OCI-LY7 (cell line): ENCODE measurements around the gene GSTM1. TPM values are rescaled to one million over a fixed set of nuclear protein-coding genes. Genes with fewer than 3 reads are reported as not detected.

Experiments
- BruUV-seq: library from RNA; stranded (reverse); fragments of 400-500 nt; replicated peaks from 2 replicates; lab custom pipeline; 2021; lab: Mats Ljungman, UMichigan
- CTCF ChIA-PET: fragments of 300-600 bp; sonication (Branson Sonifier 250); formaldehyde crosslinking; loops from one replicate; lab custom pipeline; 2022; ENCODE audit warnings: antibody characterized with exemption; ENCODE audit not compliant: unreplicated experiment; lab: Charles Lee
- POLR2A ChIA-PET: fragments of 300-600 bp; sonication (Branson Sonifier 250); formaldehyde crosslinking; loops from one replicate; lab custom pipeline; 2022; ENCODE audit warnings: antibody characterized with exemption; lab: Charles Lee
- DNase-seq: peaks from one replicate; pipeline ENCODE4 v3.0.0-alpha.2; 2015; ENCODE audit warnings: low spot score
- H2AFZ ChIP-seq: fragments of 200-600 bp; sonication (generic), shearing (Covaris generic); 2 replicates; pipeline ENCODE4 v1.6.1; 2014; ENCODE audit warnings: mild to moderate bottlenecking, antibody characterized with exemption, low read length, moderate library complexity
- H3K27ac ChIP-seq: fragments of 200-600 bp; sonication (generic); 2 replicates; pipeline ENCODE4 v1.5.1; 2014; ENCODE audit warnings: mixed run types, low read depth, mild to moderate bottlenecking, moderate library complexity, low read length, inconsistent platforms; ENCODE audit not compliant: poor library complexity, severe bottlenecking
- H3K36me3 ChIP-seq: fragments of 200-600 bp; sonication (generic); 2 replicates; pipeline ENCODE4 v1.6.1; 2014; ENCODE audit warnings: mild to moderate bottlenecking, antibody characterized with exemption, low read length, moderate library complexity, mixed read lengths; ENCODE audit not compliant: insufficient read depth
- H3K4me1 ChIP-seq: fragments of 200-600 bp; sonication (generic); 2 replicates; pipeline ENCODE4 v1.5.1; 2014; ENCODE audit warnings: mild to moderate bottlenecking, low read length; ENCODE audit not compliant: insufficient read depth, poor library complexity, severe bottlenecking
- H3K4me2 ChIP-seq: fragments of 200-600 bp; sonication (generic); 2 replicates; pipeline ENCODE4 v1.6.1; 2014; ENCODE audit warnings: mild to moderate bottlenecking, low read length
- H3K4me3 ChIP-seq: fragments of 200-600 bp; sonication (generic); 2 replicates; pipeline ENCODE4 v1.5.1; 2014; ENCODE audit warnings: mild to moderate bottlenecking, low read depth, low read length; ENCODE audit not compliant: poor library complexity, severe bottlenecking
- H3K79me2 ChIP-seq: fragments of 200-600 bp; sonication (generic); 2 replicates; pipeline ENCODE4 v1.6.1; 2016; ENCODE audit warnings: low read depth, mild to moderate bottlenecking, low read length, moderate library complexity, mixed read lengths; ENCODE audit not compliant: insufficient read depth
- H3K9me2 ChIP-seq: fragments of 200-600 bp; sonication (generic); 2 replicates; pipeline ENCODE4 v1.6.1; 2016; ENCODE audit warnings: mild to moderate bottlenecking, low read length, mixed read lengths; ENCODE audit not compliant: insufficient read depth
- H3K9me3 ChIP-seq: fragments of 200-600 bp; sonication (generic); 2 replicates; pipeline ENCODE4 v1.6.1; 2014; ENCODE audit warnings: mild to moderate bottlenecking, mixed run types, low read length, mixed read lengths
- H4K20me1 ChIP-seq: fragments of 200-600 bp; sonication (generic); 2 replicates; pipeline ENCODE4 v1.6.1; 2014; ENCODE audit warnings: mild to moderate bottlenecking, antibody characterized with exemption, low read length, moderate library complexity, mixed read lengths; ENCODE audit not compliant: insufficient read depth
- CTCF ChIP-seq: fragments of 200-600 bp; sonication (generic); conservative IDR thresholded peaks from 2 replicates; pipeline ENCODE4 v1.5.1; 2014; ENCODE audit warnings: mild to moderate bottlenecking, antibody characterized with exemption, low read length, moderate library complexity, mixed read lengths
- EZH2phosphoT487 ChIP-seq: fragments of 200-600 bp; sonication (generic); IDR thresholded peaks from 2 replicates; pipeline ENCODE4 v1.6.1; 2018; ENCODE audit warnings: low read depth, borderline replicate concordance, mild to moderate bottlenecking, mixed run types, antibody characterized with exemption, low read length, moderate library complexity, mixed read lengths
- intact Hi-C: fragments of 100-400 bp; cut with micrococcal nuclease; formaldehyde crosslinking; loops from one replicate; pipeline ENCODE4 v1.10.0; 2022; ENCODE audit not compliant: unreplicated experiment
- total RNA-seq, 2 experiments: library from RNA; depleted of rRNA in 1 of 2; stranded (reverse); fragments of >200 nt in 1 of 2; shearing (Covaris generic) in 1 of 2; gene quantifications; 2 replicates each; pipeline ENCODE4 v1.2.3, GENCODE V29; 2014 to 2022

Gene GSTM1
- total RNA-seq, 2 experiments from 2014 or later: not detected

GRCh38 chr1:109653306-109653705 is 34.3 kb upstream of the GSTM1 start:
- H3K79me2 ChIP-seq: no peaks in the 10 kb centered on the region
- no peak overlapping the region for H3K4me3 ChIP-seq
- H4K20me1 ChIP-seq: no peaks in the 10 kb centered on the region
- H3K27ac ChIP-seq: no peak overlapping the region
- no peak for TF ChIP-seq CTCF
- TF ChIP-seq EZH2phosphoT487: no peak
- no peak for DNase-seq
- ChIA-PET CTCF (no interaction called here), POLR2A (interaction anchor here (2.1 kb wide), 1 partner anchor 14 kb away, joined by 8 read pairs; no protein-coding TSS in a partner anchor)
- no peaks in the 10 kb centered on the region for H3K9me2 ChIP-seq
- no peaks in the 10 kb centered on the region for H3K36me3 ChIP-seq
- H3K4me2 ChIP-seq: no peak overlapping the region
- no TSS peak for BruUV-seq
- H2AFZ ChIP-seq: no peak overlapping the region
- peaks cover 5% of the 10 kb centered on the region for H3K4me1 ChIP-seq
- H3K9me3 ChIP-seq: no peaks in the 10 kb centered on the region
- intact Hi-C loops: no loop called here

GRCh38 chr1:109654519-109654918 is 33.1 kb upstream of the GSTM1 start:
- DNase-seq: no peak
- Histone ChIP-seq H3K4me3 (no peak overlapping the region), H3K4me1 (peaks cover 5% of the 10 kb centered on the region), H3K79me2 (no peaks in the 10 kb centered on the region), H3K36me3 (no peaks in the 10 kb centered on the region), H3K4me2 (no peak overlapping the region), H3K9me2 (no peaks in the 10 kb centered on the region), H3K27ac (no peak overlapping the region), H4K20me1 (no peaks in the 10 kb centered on the region), H2AFZ (no peak overlapping the region), H3K9me3 (no peaks in the 10 kb centered on the region)
- intact Hi-C loops: no loop called here
- ChIA-PET CTCF (no interaction called here), POLR2A (interaction anchor here (0.6 to 0.7 kb wide), 2 partner anchors 200 to 440 kb away, joined by 3 to 5 read pairs; no protein-coding TSS in a partner anchor)
- TF ChIP-seq CTCF (no peak), EZH2phosphoT487 (no peak)
- no TSS peak for BruUV-seq

- peak; percentile 86 for DNase-seq
- Histone ChIP-seq H4K20me1 (no peaks in the 10 kb centered on the region), H3K9me3 (no peaks in the 10 kb centered on the region), H2AFZ (peak within 1 kb of the TSS; percentile 94), H3K4me2 (peak within 1 kb of the TSS; percentile 66), H3K4me3 (peak within 1 kb of the TSS; percentile 76), H3K79me2 (no peaks in the 10 kb centered on the region), H3K9me2 (no peaks in the 10 kb centered on the region), H3K36me3 (no peaks in the 10 kb centered on the region), H3K4me1 (peaks cover 5% of the 10 kb centered on the region), H3K27ac (peak within 1 kb of the TSS; percentile 3)
- intact Hi-C loops: no loop called here
- ChIA-PET CTCF (no interaction called here), POLR2A (interaction anchor here (0.6 to 0.9 kb wide), 2 partner anchors 107 to 141 kb away, joined by 3 read pairs; partner anchors contain the start of gene GNAI3)
- BruUV-seq: no TSS peak
- TF ChIP-seq EZH2phosphoT487 (no peak), CTCF (peak; percentile 41; the same call in 1 of the 2 replicates)
Measured at GRCh38 chr1:109655615-109656519, 31.8 kb upstream of the GSTM1 start, which contains the start of gene GSTM4. Gene GSTM4, plus strand, starts transcription at chr1:109656099. Its CDS starts 291 bp downstream, at chr1:109656390.
